ENCODE results near the gene IRAK2. TPM values are rescaled to one million over a fixed set of nuclear protein-coding genes. Genes with fewer than 3 reads are reported as not detected.

IRAK2 gene
- total RNA-seq, 1 experiment from 2014 or later = 0.61 TPM

GRCh38 chr3:10177737-10178136 is 13.0 kb downstream of the IRAK2 start:
- no peak overlapping the region for H2BK120ac ChIP-seq (ENCODE audit: low read depth, low read length, poor library complexity, severe bottlenecking)
- H3K9ac ChIP-seq (ENCODE audit: extremely low read depth, insufficient read length, low read length) = no peak overlapping the region
- no peak overlapping the region for H2BK12ac ChIP-seq (ENCODE audit: insufficient read length, low read depth, low read length)
- no peak overlapping the region for H3K23ac ChIP-seq (ENCODE audit: insufficient read length, low read depth, low read length)
- no peak overlapping the region for H3K4ac ChIP-seq (ENCODE audit: low read depth, low read length)
- Mint-ChIP-seq H3K27ac (no peak overlapping the region), H3K36me3 (ENCODE audit: insufficient read depth in 1 of 3, low read depth in 3 of 3) (no peaks in the 10 kb centered on the region), H3K4me1 (no peaks in the 10 kb centered on the region), H3K27me3 (ENCODE audit: low read depth) (no peaks in the 10 kb centered on the region; the same call in 1 of the 2 replicates), H3K4me3 (no peak overlapping the region), H3K9me3 (no peaks in the 10 kb centered on the region)
- no peak overlapping the region for H2BK20ac ChIP-seq (ENCODE audit: low read depth, low read length, poor library complexity, severe bottlenecking)
- no peak overlapping the region for H3K4me2 ChIP-seq (ENCODE audit: insufficient read depth, insufficient read length, low read length)
- no peaks in the 10 kb centered on the region for H3K9me3 ChIP-seq (ENCODE audit: control insufficient read depth, low read depth, low read length)
- no peak overlapping the region for H4K5ac ChIP-seq (ENCODE audit: insufficient read length, low read depth, low read length)
- no peaks in the 10 kb centered on the region for H3K23me2 ChIP-seq (ENCODE audit: insufficient read length, low read depth, low read length, poor library complexity, severe bottlenecking)
- no peak for TF ChIP-seq CTCF (conservative IDR thresholded peaks at IDR 0.05)
- no peak overlapping the region for H3K56ac ChIP-seq (ENCODE audit: insufficient read length, low read depth, low read length)
- H3K27me3 ChIP-seq (ENCODE audit: insufficient read depth, low read length) = no peaks in the 10 kb centered on the region
- H3T11ph ChIP-seq (ENCODE audit: low read length) = no peak overlapping the region
- WGBS (ENCODE audit: extremely low coverage, insufficient read length, low lambda C conversion rate) = no CpG with 5 or more reads among the region's 12 CpGs
- H3K27ac ChIP-seq (ENCODE audit: insufficient read length, low read depth, low read length) = no peak overlapping the region
- no peak overlapping the region for H2BK5ac ChIP-seq (ENCODE audit: insufficient read length, low read length)
- no peak overlapping the region for H4K8ac ChIP-seq (replicated peaks; ENCODE audit: insufficient read length, low read depth, low read length)
- no peak for DNase-seq
- no peaks in the 10 kb centered on the region for H3K4me1 ChIP-seq (ENCODE audit: insufficient read depth, low read length)
- H4K91ac ChIP-seq (ENCODE audit: insufficient read length, low read depth, low read length) = no peak overlapping the region
- H3K79me1 ChIP-seq (ENCODE audit: insufficient read depth, low read depth, low read length, poor library complexity, severe bottlenecking) = no peaks in the 10 kb centered on the region
- H2AFZ ChIP-seq (ENCODE audit: low read length) = no peak overlapping the region
- H3K79me2 ChIP-seq (ENCODE audit: insufficient read depth, low read length) = no peaks in the 10 kb centered on the region
- no peak overlapping the region for H2AK5ac ChIP-seq (ENCODE audit: insufficient read length, low read length)
- no peak overlapping the region for H3K18ac ChIP-seq (ENCODE audit: insufficient read length, low read depth, low read length)
- H4K20me1 ChIP-seq (ENCODE audit: control insufficient read depth, insufficient read depth, insufficient read length) = no peaks in the 10 kb centered on the region
- no peak overlapping the region for H3K14ac ChIP-seq (ENCODE audit: insufficient read depth, low read length)
- H2BK15ac ChIP-seq (ENCODE audit: low read depth, low read length) = no peak overlapping the region

Data from H9 (cell line).